ENCODE measurements around the gene RANGRF. TPM values are rescaled to one million over a fixed set of nuclear protein-coding genes. Genes with fewer than 3 reads are reported as not detected.
A peak's percentile ranks its signal among the peaks of the same experiment; 100 is the strongest.

The RANGRF gene
- total RNA-seq, 1 donor from 2014 or later = 11.9 TPM

DNA sequence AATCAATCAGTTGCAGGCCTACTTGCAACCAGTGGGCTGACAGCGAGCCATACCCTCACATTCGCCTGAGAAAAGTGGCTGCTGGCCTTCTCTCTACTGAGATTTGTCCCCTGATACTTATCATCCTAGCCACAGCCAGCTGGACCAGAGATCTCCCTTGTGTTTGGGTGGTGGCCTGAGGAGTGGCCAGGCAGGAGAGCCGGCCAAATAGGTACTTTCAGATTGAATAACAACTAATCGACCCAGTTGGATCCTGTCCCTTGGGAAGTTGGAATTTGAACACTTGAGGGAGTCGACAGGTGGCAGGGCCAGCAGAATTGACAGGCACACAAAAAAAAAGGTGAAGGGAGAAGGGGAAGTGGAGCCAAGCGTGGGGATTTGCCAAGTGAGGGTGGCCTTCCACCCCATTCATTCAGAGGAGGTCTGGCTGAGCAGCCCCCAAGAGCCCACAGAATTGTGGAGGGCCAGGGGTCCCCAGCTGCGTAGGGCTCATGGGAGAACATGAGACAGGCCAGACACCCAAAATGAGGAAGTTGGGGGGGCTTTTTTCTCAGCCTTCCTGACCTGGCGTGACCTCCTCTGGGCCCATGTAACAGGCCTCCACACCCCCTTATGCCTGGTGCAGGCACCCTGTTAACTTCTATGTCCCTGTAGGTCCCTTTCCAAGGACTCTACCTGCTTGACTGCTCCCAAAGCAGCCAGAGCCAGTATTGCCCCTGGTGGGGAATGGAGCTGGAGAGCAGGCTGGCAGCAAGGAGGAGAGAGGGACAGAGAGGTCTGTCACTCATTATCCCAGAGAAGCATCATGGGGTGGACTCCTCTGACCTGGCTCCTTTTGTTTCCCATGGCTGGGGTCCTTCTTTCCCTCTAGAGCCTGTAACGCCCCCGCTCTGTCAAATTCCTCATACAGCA, 2.9 kb upstream of the RANGRF start:
- Histone ChIP-seq H3K4me2 (no peak overlapping the region), H3K4me1 (peaks cover 7% of the 10 kb centered on the region), H3K9ac (no peak overlapping the region), H4K20me1 (ENCODE audit: low read depth) (no peaks in the 10 kb centered on the region), H2AFZ (replicated peaks) (no peak overlapping the region), H3F3A (ENCODE audit: low read depth) (peaks cover 5% of the 10 kb centered on the region), H3K4me3 (no peak overlapping the region), H3K27ac (no peak overlapping the region), H3K27me3 (no peaks in the 10 kb centered on the region), H3K9me3 (ENCODE audit: low read depth) (no peaks in the 10 kb centered on the region), H3K36me3 (no peaks in the 10 kb centered on the region), H3K79me2 (ENCODE audit: low read depth) (no peaks in the 10 kb centered on the region)
- Mint-ChIP-seq H3K27me3 (ENCODE audit: insufficient read depth, low read depth) (peaks cover 3% of the 10 kb centered on the region), H3K9me3 (no peaks in the 10 kb centered on the region), H3K36me3 (peaks cover 3% of the 10 kb centered on the region), H3K27ac (no peak overlapping the region), H3K4me3 (no peak overlapping the region), H3K4me1 (peaks cover 18% of the 10 kb centered on the region)
- no peak for DNase-seq (ENCODE audit: low spot score)
- TF ChIP-seq EZH2 (IDR thresholded peaks at IDR 0.05) (no peak), EZH2phosphoT487 (IDR thresholded peaks at IDR 0.05) (no peak)
- TF ChIP-seq, protein P1, sequence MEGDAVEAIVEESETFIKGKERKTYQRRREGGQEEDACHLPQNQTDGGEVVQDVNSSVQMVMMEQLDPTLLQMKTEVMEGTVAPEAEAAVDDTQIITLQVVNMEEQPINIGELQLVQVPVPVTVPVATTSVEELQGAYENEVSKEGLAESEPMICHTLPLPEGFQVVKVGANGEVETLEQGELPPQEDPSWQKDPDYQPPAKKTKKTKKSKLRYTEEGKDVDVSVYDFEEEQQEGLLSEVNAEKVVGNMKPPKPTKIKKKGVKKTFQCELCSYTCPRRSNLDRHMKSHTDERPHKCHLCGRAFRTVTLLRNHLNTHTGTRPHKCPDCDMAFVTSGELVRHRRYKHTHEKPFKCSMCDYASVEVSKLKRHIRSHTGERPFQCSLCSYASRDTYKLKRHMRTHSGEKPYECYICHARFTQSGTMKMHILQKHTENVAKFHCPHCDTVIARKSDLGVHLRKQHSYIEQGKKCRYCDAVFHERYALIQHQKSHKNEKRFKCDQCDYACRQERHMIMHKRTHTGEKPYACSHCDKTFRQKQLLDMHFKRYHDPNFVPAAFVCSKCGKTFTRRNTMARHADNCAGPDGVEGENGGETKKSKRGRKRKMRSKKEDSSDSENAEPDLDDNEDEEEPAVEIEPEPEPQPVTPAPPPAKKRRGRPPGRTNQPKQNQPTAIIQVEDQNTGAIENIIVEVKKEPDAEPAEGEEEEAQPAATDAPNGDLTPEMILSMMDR (IDR thresholded peaks at IDR 0.05) = no peak

DNA sequence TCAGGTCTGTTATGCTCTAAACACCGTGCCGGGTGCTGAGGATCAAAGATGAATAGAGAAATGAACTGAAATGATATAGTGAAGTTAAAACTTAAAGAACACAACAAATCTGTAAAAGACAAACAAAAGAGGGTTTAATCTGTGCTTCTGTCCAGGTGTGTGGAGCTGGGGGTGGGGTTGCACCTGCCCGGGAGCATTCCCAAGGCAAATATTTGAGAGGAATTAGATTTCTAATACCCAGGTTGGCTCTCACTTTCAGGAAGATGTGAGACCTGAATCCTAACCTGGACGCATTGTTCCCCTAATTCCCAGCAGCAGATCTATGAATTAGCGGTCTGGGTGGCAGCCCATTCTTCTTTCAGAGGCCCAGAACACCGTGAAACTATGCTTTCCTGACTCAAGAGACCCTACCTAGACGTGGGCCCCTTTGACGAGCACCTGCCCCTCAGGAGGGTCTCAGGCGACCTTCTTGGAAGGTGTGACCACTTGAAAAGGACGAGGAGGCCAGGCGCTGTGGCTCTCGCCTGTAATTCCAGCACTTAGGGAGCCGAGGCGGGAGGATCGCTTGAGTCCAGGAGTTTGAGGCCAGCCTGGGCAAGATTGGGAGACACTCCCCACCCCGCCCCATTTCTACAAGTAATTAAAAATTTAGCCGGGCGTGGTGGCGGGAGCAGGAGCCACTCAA, 677 bp upstream of the RANGRF start:
- TF ChIP-seq EZH2 (IDR thresholded peaks at IDR 0.05) (no peak), EZH2phosphoT487 (IDR thresholded peaks at IDR 0.05) (no peak)
- TF ChIP-seq, protein P1 (IDR thresholded peaks at IDR 0.05) = no peak
- Histone ChIP-seq H3F3A (ENCODE audit: low read depth) (peaks cover 5% of the 10 kb centered on the region), H4K20me1 (ENCODE audit: low read depth) (no peaks in the 10 kb centered on the region), H3K4me2 (peak overlapping the region; percentile 76), H3K36me3 (no peaks in the 10 kb centered on the region), H3K27ac (no peak overlapping the region), H3K79me2 (ENCODE audit: low read depth) (no peaks in the 10 kb centered on the region), H3K9ac (no peak overlapping the region), H2AFZ (replicated peaks) (peak overlapping the region; percentile 1), H3K4me3 (peak overlapping the region; percentile 59), H3K4me1 (peaks cover 7% of the 10 kb centered on the region), H3K9me3 (ENCODE audit: low read depth) (no peaks in the 10 kb centered on the region), H3K27me3 (no peaks in the 10 kb centered on the region)
- peak overlapping the region; percentile 94 for H3K4me3 Mint-ChIP-seq
- peaks cover 5% of the 10 kb centered on the region for H3K36me3 Mint-ChIP-seq
- peak overlapping the region; percentile 66 for H3K27ac Mint-ChIP-seq
- peaks cover 12% of the 10 kb centered on the region for H3K27me3 Mint-ChIP-seq (ENCODE audit: insufficient read depth, low read depth)
- no peak for DNase-seq (ENCODE audit: low spot score)
- peaks cover 18% of the 10 kb centered on the region for H3K4me1 Mint-ChIP-seq
- no peaks in the 10 kb centered on the region for H3K9me3 Mint-ChIP-seq

DNA sequence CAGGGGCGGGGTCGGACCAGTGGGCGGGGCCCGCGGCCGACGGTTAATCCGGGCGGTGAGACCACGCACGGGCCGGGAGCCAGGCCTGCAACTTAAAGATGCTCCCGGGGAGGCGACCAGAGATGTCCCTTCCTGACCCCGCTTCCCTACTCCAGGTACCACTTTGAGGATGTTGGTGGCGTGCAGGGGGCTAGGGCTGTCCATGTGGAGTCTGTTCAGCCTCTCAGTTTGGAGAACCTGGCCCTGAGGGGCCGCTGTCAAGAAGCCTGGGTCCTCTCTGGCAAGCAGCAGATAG, 580 bp downstream of the RANGRF start:
- Histone ChIP-seq H3K9ac (no peak overlapping the region), H3K4me3 (peak overlapping the region; percentile 59), H3K4me1 (peaks cover 7% of the 10 kb centered on the region), H3K9me3 (ENCODE audit: low read depth) (no peaks in the 10 kb centered on the region), H3K79me2 (ENCODE audit: low read depth) (no peaks in the 10 kb centered on the region), H3K27me3 (no peaks in the 10 kb centered on the region), H2AFZ (replicated peaks) (peak overlapping the region; percentile 60), H3K4me2 (peak overlapping the region; percentile 76), H3K36me3 (no peaks in the 10 kb centered on the region), H3K27ac (no peak overlapping the region), H4K20me1 (ENCODE audit: low read depth) (no peaks in the 10 kb centered on the region), H3F3A (ENCODE audit: low read depth) (no peaks in the 10 kb centered on the region)
- H3K27ac Mint-ChIP-seq = no peak overlapping the region
- peaks cover 5% of the 10 kb centered on the region for H3K36me3 Mint-ChIP-seq
- TF ChIP-seq EZH2 (IDR thresholded peaks at IDR 0.05) = no peak
- no peak for TF ChIP-seq EZH2phosphoT487 (IDR thresholded peaks at IDR 0.05)
- TF ChIP-seq, protein P1 (IDR thresholded peaks at IDR 0.05) = no peak
- H3K4me3 Mint-ChIP-seq = peak overlapping the region; percentile 94
- peaks cover 11% of the 10 kb centered on the region for H3K27me3 Mint-ChIP-seq (ENCODE audit: insufficient read depth, low read depth)
- H3K4me1 Mint-ChIP-seq = peaks cover 18% of the 10 kb centered on the region
- H3K9me3 Mint-ChIP-seq = no peaks in the 10 kb centered on the region
- DNase-seq (ENCODE audit: low spot score) = peak; percentile 89

Measured in neural progenitor cell (in vitro differentiated cells).